H9 (cell line): ENCODE data around the gene RFC4. TPM values are rescaled to one million over a fixed set of nuclear protein-coding genes. Genes with fewer than 3 reads are reported as not detected.

Experiments used
- DNase-seq: peaks from one replicate; pipeline ENCODE4 v3.0.0-alpha.2; 2017
- H2AFZ ChIP-seq: one replicate; pipeline ENCODE4 v1.6.1; 2013; ENCODE audit warnings: mild to moderate bottlenecking, low read length, control low read depth, moderate library complexity
- H2AK5ac ChIP-seq: 2 replicates; pipeline ENCODE4 v1.6.1; 2013; ENCODE audit warnings: low read length, control low read depth, mixed read lengths; ENCODE audit not compliant: insufficient read length
- H2BK120ac ChIP-seq: one replicate; pipeline ENCODE4 v1.6.1; 2013; ENCODE audit warnings: low read depth, mild to moderate bottlenecking, low read length, control low read depth, inconsistent platforms; ENCODE audit not compliant: poor library complexity, severe bottlenecking
- H2BK12ac ChIP-seq: 2 replicates; pipeline ENCODE4 v1.6.1; 2013; ENCODE audit warnings: low read length, control low read depth, mixed read lengths, low read depth; ENCODE audit not compliant: insufficient read length
- H2BK15ac ChIP-seq: 2 replicates; pipeline ENCODE4 v1.6.1; 2013; ENCODE audit warnings: low read depth, low read length, control low read depth
- H2BK20ac ChIP-seq: one replicate; pipeline ENCODE4 v1.6.1; 2013; ENCODE audit warnings: low read depth, mild to moderate bottlenecking, low read length, control low read depth, inconsistent platforms; ENCODE audit not compliant: poor library complexity, severe bottlenecking
- H2BK5ac ChIP-seq: 2 replicates; pipeline ENCODE4 v1.6.1; 2013; ENCODE audit warnings: low read length, control low read depth, mixed read lengths; ENCODE audit not compliant: insufficient read length
- H3K14ac ChIP-seq: 2 replicates; pipeline ENCODE4 v1.6.1; 2013; ENCODE audit warnings: low read length, control low read depth; ENCODE audit not compliant: insufficient read depth
- H3K18ac ChIP-seq: 2 replicates; pipeline ENCODE4 v1.6.1; 2013; ENCODE audit warnings: low read depth, mild to moderate bottlenecking, mixed read lengths, low read length, control low read depth; ENCODE audit not compliant: insufficient read length
- H3K23ac ChIP-seq: 2 replicates; pipeline ENCODE4 v1.6.1; 2013; ENCODE audit warnings: low read length, control low read depth, mixed read lengths, low read depth; ENCODE audit not compliant: insufficient read length
- H3K23me2 ChIP-seq: 2 replicates; pipeline ENCODE4 v1.6.1; 2013; ENCODE audit warnings: low read depth, mild to moderate bottlenecking, mixed read lengths, low read length, control low read depth; ENCODE audit not compliant: insufficient read length, poor library complexity, severe bottlenecking
- H3K27ac ChIP-seq: 2 replicates; pipeline ENCODE4 v1.5.1; 2013; ENCODE audit warnings: low read length, control low read depth, mixed read lengths, low read depth; ENCODE audit not compliant: insufficient read length
- H3K27me3 ChIP-seq: 2 replicates; pipeline ENCODE4 v1.6.1; 2013; ENCODE audit warnings: low read length, control low read depth, inconsistent platforms; ENCODE audit not compliant: insufficient read depth
- H3K4ac ChIP-seq: 2 replicates; pipeline ENCODE4 v1.6.1; 2013; ENCODE audit warnings: low read depth, mild to moderate bottlenecking, control low read depth, inconsistent platforms, low read length, moderate library complexity
- H3K4me1 ChIP-seq: 2 replicates; pipeline ENCODE4 v1.6.1; 2013; ENCODE audit warnings: low read length, control low read depth, inconsistent platforms; ENCODE audit not compliant: insufficient read depth
- H3K4me2 ChIP-seq: 2 replicates; pipeline ENCODE4 v1.6.1; 2013; ENCODE audit warnings: low read length, control low read depth, mixed read lengths; ENCODE audit not compliant: insufficient read length, insufficient read depth
- H3K56ac ChIP-seq: 2 replicates; pipeline ENCODE4 v1.6.1; 2013; ENCODE audit warnings: low read depth, mild to moderate bottlenecking, mixed read lengths, low read length, control low read depth; ENCODE audit not compliant: insufficient read length
- H3K79me1 ChIP-seq: 2 replicates; pipeline ENCODE4 v1.6.1; 2013; ENCODE audit warnings: low read depth, mild to moderate bottlenecking, moderate library complexity, low read length, control low read depth, inconsistent platforms; ENCODE audit not compliant: insufficient read depth, poor library complexity, severe bottlenecking
- H3K79me2 ChIP-seq: 2 replicates; pipeline ENCODE4 v1.6.1; 2013; ENCODE audit warnings: low read length, control low read depth, inconsistent platforms; ENCODE audit not compliant: insufficient read depth
- H3K9ac ChIP-seq: 2 replicates; pipeline ENCODE4 v1.6.1; 2013; ENCODE audit warnings: low read length, control low read depth, mixed read lengths; ENCODE audit not compliant: insufficient read length; ENCODE audit errors: extremely low read depth
- H3K9me3 ChIP-seq: one replicate; pipeline ENCODE4 v1.6.1; 2013; ENCODE audit warnings: low read depth, low read length, inconsistent platforms; ENCODE audit not compliant: control insufficient read depth
- H3T11ph ChIP-seq: one replicate; pipeline ENCODE4 v1.6.1; 2013; ENCODE audit warnings: mild to moderate bottlenecking, low read length, control low read depth, inconsistent platforms
- H4K20me1 ChIP-seq: one replicate; pipeline ENCODE4 v1.6.1; 2013; ENCODE audit not compliant: control insufficient read depth, insufficient read length, insufficient read depth
- H4K5ac ChIP-seq: 2 replicates; pipeline ENCODE4 v1.6.1; 2013; ENCODE audit warnings: low read depth, mild to moderate bottlenecking, mixed read lengths, low read length, control low read depth; ENCODE audit not compliant: insufficient read length
- H4K8ac ChIP-seq: replicated peaks from 2 replicates; pipeline ENCODE4 v1.6.1; 2013; ENCODE audit warnings: low read length, control low read depth, mixed read lengths, low read depth; ENCODE audit not compliant: insufficient read length
- H4K91ac ChIP-seq: 2 replicates; pipeline ENCODE4 v1.6.1; 2013; ENCODE audit warnings: low read depth, mild to moderate bottlenecking, moderate library complexity, mixed read lengths, low read length, control low read depth; ENCODE audit not compliant: insufficient read length
- H3K27ac Mint-ChIP-seq, 3 experiments: 2 replicates in 2 of 3; 3 replicates in 1 of 3; pipeline ENCODE4 v1.8.0; 2020 to 2021; ENCODE audit warnings: mixed read lengths in 3 of 3, mild to moderate bottlenecking in 1 of 3, moderate library complexity in 1 of 3
- H3K27me3 Mint-ChIP-seq: 2 replicates; pipeline ENCODE4 v1.8.0; 2021; ENCODE audit warnings: low read depth, mild to moderate bottlenecking, moderate library complexity, mixed read lengths
- H3K36me3 Mint-ChIP-seq, 3 experiments: 2 replicates in 2 of 3; 3 replicates in 1 of 3; pipeline ENCODE4 v1.8.0; 2020 to 2021; ENCODE audit warnings: low read depth in 3 of 3, mixed read lengths in 3 of 3; ENCODE audit not compliant: insufficient read depth in 1 of 3
- H3K4me1 Mint-ChIP-seq, 2 experiments: 2 replicates each; pipeline ENCODE4 v1.8.0; 2020; ENCODE audit warnings: mixed read lengths in 2 of 2
- H3K4me3 Mint-ChIP-seq, 2 experiments: 2 replicates in 1 of 2; 3 replicates in 1 of 2; pipeline ENCODE4 v1.8.0; 2020 to 2021; ENCODE audit warnings: mild to moderate bottlenecking in 2 of 2, mixed read lengths in 2 of 2, moderate library complexity in 1 of 2
- H3K9me3 Mint-ChIP-seq, 2 experiments: 2 replicates in 1 of 2; 3 replicates in 1 of 2; pipeline ENCODE4 v1.8.0; 2020; ENCODE audit warnings: mild to moderate bottlenecking in 2 of 2, mixed read lengths in 2 of 2, moderate library complexity in 1 of 2
- CTCF ChIP-seq: fragments of 200-600 bp; sonication (generic); conservative IDR thresholded peaks from 3 replicates; pipeline ENCODE4 v1.8.0; 2021; ENCODE audit warnings: antibody characterized with exemption, mild to moderate bottlenecking
- WGBS: extraction: QIAGEN DNeasy Blood & Tissue Kit; methylation state at CpG from one replicate; pipeline ENCODE4 v1.1.7; 2013; ENCODE audit warnings: missing lambda C conversion rate, low lambda C conversion rate, mixed read lengths; ENCODE audit not compliant: insufficient read length; ENCODE audit errors: extremely low coverage; 5-methylcytosine and 5-hydroxymethylcytosine counted together
- total RNA-seq: library from RNA; stranded (reverse); gene quantifications from 2 replicates; pipeline ENCODE4 v1.2.1, GENCODE V29; 2021

RFC4 gene
- total RNA-seq, 1 experiment from 2014 or later = 108 TPM

GRCh38 chr3:186825294-186825821 lies 19.1 kb upstream of the RFC4 start:
- peaks cover 14% of the 10 kb centered on the region for H3K23me2 ChIP-seq
- H2AK5ac ChIP-seq = no peak overlapping the region
- no peak overlapping the region for H3K18ac ChIP-seq
- no peaks in the 10 kb centered on the region for H3K79me2 ChIP-seq
- H4K91ac ChIP-seq = no peak overlapping the region
- no peaks in the 10 kb centered on the region for H3K9me3 ChIP-seq
- no peak overlapping the region for H3K23ac ChIP-seq
- no peak overlapping the region for H2BK12ac ChIP-seq
- no peak overlapping the region for H3K27ac ChIP-seq
- Mint-ChIP-seq H3K27ac (no peak overlapping the region), H3K9me3 (no peaks in the 10 kb centered on the region; a peak in 1 of 5 replicates), H3K36me3 (no peaks in the 10 kb centered on the region), H3K27me3 (peaks cover 56% of the 10 kb centered on the region), H3K4me3 (peak overlapping the region; percentile 68 to 78), H3K4me1 (peaks cover 37 to 40% of the 10 kb centered on the region in 2 experiments)
- no peak overlapping the region for H3K14ac ChIP-seq
- H3K9ac ChIP-seq = no peak overlapping the region
- H4K5ac ChIP-seq = no peak overlapping the region
- H3K56ac ChIP-seq = no peak overlapping the region
- H3T11ph ChIP-seq = no peak overlapping the region
- H2BK120ac ChIP-seq = no peak overlapping the region
- peaks cover 5% of the 10 kb centered on the region; the same call in 1 of the 2 replicates for H3K27me3 ChIP-seq
- H3K4ac ChIP-seq = no peak overlapping the region
- no peaks in the 10 kb centered on the region for H4K20me1 ChIP-seq
- no peak overlapping the region for H2BK5ac ChIP-seq
- peak; percentile 80 for DNase-seq
- no peaks in the 10 kb centered on the region for H3K79me1 ChIP-seq
- no peaks in the 10 kb centered on the region; the same call in 1 of the 2 replicates for H3K4me1 ChIP-seq
- H3K4me2 ChIP-seq = peak overlapping the region; percentile 50
- H2BK20ac ChIP-seq = no peak overlapping the region
- TF ChIP-seq CTCF = no peak
- H4K8ac ChIP-seq = no peak overlapping the region
- WGBS = no CpG with 5 or more reads among the region's 23 CpGs
- H2BK15ac ChIP-seq = no peak overlapping the region
- no peak overlapping the region for H2AFZ ChIP-seq
